Natural killer cell (primary cell): Measurements from ENCODE around the gene CCDC91. TPM values are rescaled to one million over a fixed set of nuclear protein-coding genes. Genes with fewer than 3 reads are reported as not detected.
"Not testable (repeated sequence)": the region's sequence is repeated elsewhere in the genome, so short reads cannot be mapped to it uniquely, and the experiment has no call there.

Experiments
- ATAC-seq, 3 donors: fragments of 150-1000 bp in 2 of 3; fragments of 200-7000 bp in 1 of 3; cut with Tn5 transposase; 1 replicate in 1 of 3; 2 replicates in 2 of 3; pipeline ENCODE4 v1.10.0; 2021; ENCODE audit warnings: mild to moderate bottlenecking in 2 of 3, moderate library complexity in 2 of 3
- DNase-seq, 2 donors: peaks; one replicate each; pipeline versions ENCODE4 v3.0.0 to v3.0.0-alpha.2; 2013 to 2021; ENCODE audit warnings: mixed read lengths in 1 of 2
- H3K27ac ChIP-seq: one replicate; pipeline ENCODE4 v1.5.1; 2013; ENCODE audit warnings: mild to moderate bottlenecking, low read length
- H3K27me3 ChIP-seq: one replicate; pipeline ENCODE4 v1.6.1; 2013; ENCODE audit warnings: low read length; ENCODE audit not compliant: control insufficient read depth, insufficient read depth
- H3K36me3 ChIP-seq: one replicate; pipeline ENCODE4 v1.6.1; 2013; ENCODE audit warnings: low read length; ENCODE audit not compliant: control insufficient read depth, insufficient read depth
- H3K4me1 ChIP-seq: one replicate; pipeline ENCODE4 v1.6.1; 2013; ENCODE audit warnings: low read length; ENCODE audit not compliant: control insufficient read depth, insufficient read depth
- H3K4me3 ChIP-seq: one replicate; pipeline ENCODE4 v1.5.1; 2013; ENCODE audit warnings: low read length
- H3K9me3 ChIP-seq: one replicate; pipeline ENCODE4 v1.6.1; 2013; ENCODE audit warnings: low read length; ENCODE audit not compliant: control insufficient read depth, insufficient read depth
- H3K27ac Mint-ChIP-seq, 2 donors: one replicate each; pipeline ENCODE4 v1.8.0; 2022; ENCODE audit warnings: mild to moderate bottlenecking in 2 of 2, mixed read lengths in 2 of 2, moderate library complexity in 1 of 2
- H3K27me3 Mint-ChIP-seq, 2 donors: one replicate each; pipeline ENCODE4 v1.8.0; 2022; ENCODE audit warnings: low read depth in 2 of 2, mixed read lengths in 2 of 2
- H3K36me3 Mint-ChIP-seq: one replicate; pipeline ENCODE4 v1.8.0; 2022; ENCODE audit warnings: mixed read lengths
- H3K4me1 Mint-ChIP-seq, 2 donors: one replicate each; pipeline ENCODE4 v1.8.0; 2022; ENCODE audit warnings: mixed read lengths in 2 of 2
- H3K4me3 Mint-ChIP-seq: one replicate; pipeline ENCODE4 v1.8.0; 2022; ENCODE audit warnings: mild to moderate bottlenecking, moderate library complexity, mixed read lengths
- H3K9me3 Mint-ChIP-seq, 2 donors: one replicate each; pipeline ENCODE4 v1.8.0; 2022; ENCODE audit warnings: mixed read lengths in 2 of 2
- CTCF ChIP-seq: fragments of 200-600 bp; IDR thresholded peaks from one replicate; pipeline ENCODE4 v1.8.0; 2022; ENCODE audit warnings: antibody characterized with exemption
- WGBS: methylation state at CpG from one replicate; pipeline ENCODE4 v1.1.7; 2013; ENCODE audit warnings: missing lambda C conversion rate; ENCODE audit not compliant: insufficient coverage; 5-methylcytosine and 5-hydroxymethylcytosine counted together
- intact Hi-C: fragments of 100-400 bp; cut with micrococcal nuclease; formaldehyde crosslinking; loops from one replicate; pipeline ENCODE4 v1.14.2; 2022
- total RNA-seq, 4 donors: library from RNA; stranded (reverse); fragments of 120-200 nt in 1 of 4; gene quantifications; one replicate each; pipeline versions ENCODE4 v1.2.3 to v1.2.4, GENCODE V29; 2013 to 2022

CCDC91 gene
- total RNA-seq, 3 donors from 2014 or later (not counting 1 experiment from before 2014, with no cell fraction given): 48.8 to 65.8 (median 60.2) TPM

DNA sequence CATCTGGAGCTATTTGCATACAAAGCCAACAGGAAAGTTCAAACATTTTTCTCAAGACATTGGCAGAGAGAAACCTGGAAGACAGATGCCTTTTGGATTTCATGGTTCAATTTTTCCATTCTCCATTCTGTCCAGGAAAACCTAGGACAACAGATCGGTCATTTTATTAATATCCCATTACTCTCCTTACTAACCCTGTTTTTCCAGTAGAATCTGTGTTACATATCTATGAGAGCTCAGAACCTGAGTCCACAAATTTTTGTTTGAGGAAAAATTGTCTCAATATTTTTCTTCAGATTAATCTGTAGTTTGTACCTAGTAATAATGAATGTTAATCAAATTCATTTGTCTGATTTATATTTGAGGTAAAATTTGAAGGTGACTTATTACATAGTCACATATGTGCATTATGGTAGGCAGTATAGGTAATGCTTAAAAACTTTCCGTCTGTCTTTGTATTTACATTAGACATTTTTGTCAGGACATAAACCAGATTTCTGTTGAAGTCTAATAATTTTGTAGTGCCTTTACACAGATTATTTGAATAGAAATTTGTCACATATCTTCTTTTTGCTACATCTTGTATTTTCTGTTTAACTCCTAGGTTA, 75.3 kb downstream of the CCDC91 start:
- no peaks in the 10 kb centered on the region for H3K27me3 ChIP-seq
- 100% methylated on average over 2 of the region's 2 CpGs for WGBS
- no peaks in the 10 kb centered on the region for H3K27me3 Mint-ChIP-seq
- no peaks in the 10 kb centered on the region for H3K9me3 Mint-ChIP-seq
- H3K27ac ChIP-seq: no peak overlapping the region
- no peaks in the 10 kb centered on the region for H3K4me1 ChIP-seq
- H3K36me3 ChIP-seq: peaks cover 2% of the 10 kb centered on the region
- H3K4me1 Mint-ChIP-seq: no peaks in the 10 kb centered on the region
- H3K9me3 ChIP-seq: no peaks in the 10 kb centered on the region
- peaks cover 5% of the 10 kb centered on the region for H3K36me3 Mint-ChIP-seq
- ATAC-seq: no peak
- H3K27ac Mint-ChIP-seq: peak overlapping the region in 1 of 2 donors; percentile 19
- no peak for TF ChIP-seq CTCF
- H3K4me3 ChIP-seq: no peak overlapping the region
- H3K4me3 Mint-ChIP-seq: no peak overlapping the region
- DNase-seq: no peak
- intact Hi-C loops: no loop called here

DNA sequence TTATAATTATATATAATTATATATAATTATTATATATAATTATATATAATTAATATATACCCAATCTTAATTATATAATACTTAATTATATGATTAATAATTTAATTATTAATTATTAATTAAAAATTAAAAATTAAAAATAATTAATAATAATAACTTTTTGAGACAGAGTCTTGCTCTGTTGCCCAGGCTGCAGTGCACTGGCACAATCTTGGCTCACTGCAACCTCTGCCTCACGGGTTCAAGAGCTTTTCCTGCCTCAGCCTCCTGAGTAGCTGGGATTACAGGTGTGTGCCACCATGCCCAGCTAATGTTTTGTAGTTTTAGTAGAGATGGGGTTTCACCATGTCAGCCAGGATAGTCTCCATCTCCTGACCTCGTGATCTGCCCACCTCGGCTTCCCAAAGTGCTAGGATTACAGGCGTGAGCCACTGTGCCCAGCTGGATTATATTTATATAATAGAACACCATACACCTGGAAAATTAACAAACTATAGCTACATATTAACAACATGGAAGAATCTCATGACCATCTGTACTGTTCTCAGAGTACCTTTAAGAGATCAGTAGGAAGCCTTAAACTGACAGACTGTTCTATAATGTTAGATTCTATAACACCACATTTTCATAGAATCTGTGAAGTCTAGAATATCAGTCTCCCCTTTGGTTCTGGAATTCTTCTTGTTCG, 77.8 kb downstream of the CCDC91 start:
- H3K9me3 ChIP-seq, H3K4me3 ChIP-seq, ATAC-seq, DNase-seq, H3K4me3 Mint-ChIP-seq, H3K36me3 ChIP-seq, H3K4me1 ChIP-seq, H3K27me3 Mint-ChIP-seq, H3K27me3 ChIP-seq, H3K27ac Mint-ChIP-seq, intact Hi-C loops, H3K4me1 Mint-ChIP-seq, H3K27ac ChIP-seq: not testable (repeated sequence)
- Mint-ChIP-seq H3K9me3 (peaks cover 8 to 12% of the 10 kb centered on the region in 2 donors), H3K36me3 (peaks cover 24% of the 10 kb centered on the region)
- WGBS: 92% methylated on average over 4 of the region's 5 CpGs

DNA sequence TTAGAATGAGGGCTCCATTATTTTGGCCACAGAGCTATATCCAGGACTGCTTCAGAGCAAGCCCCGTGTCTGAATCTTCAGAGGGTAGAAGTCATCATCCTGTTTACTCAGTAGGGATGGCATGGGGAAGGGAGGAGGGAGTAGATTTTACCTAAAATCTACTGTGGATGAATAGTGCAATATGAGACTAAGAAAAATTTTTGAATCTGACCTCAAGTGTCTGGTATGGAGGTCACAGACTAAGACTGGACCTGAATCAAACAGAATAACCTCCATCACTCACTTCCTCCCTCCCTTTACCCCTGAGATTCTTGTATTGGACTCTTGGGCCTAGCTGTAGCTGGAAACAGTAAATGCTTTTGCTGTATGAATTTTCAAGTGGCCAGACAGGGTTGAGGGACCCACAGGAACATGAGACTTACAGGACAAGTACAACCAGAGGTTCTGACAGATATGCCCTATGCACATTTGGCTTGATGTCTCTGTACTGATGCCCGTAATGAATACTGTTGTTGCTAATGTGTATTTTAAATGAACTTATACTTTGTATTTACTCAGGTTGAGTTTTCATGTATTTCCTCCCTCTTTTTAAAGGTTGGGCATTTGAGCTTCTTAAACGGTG, 78.5 kb downstream of the CCDC91 start:
- intact Hi-C loops: no loop called here
- Histone ChIP-seq H3K9me3 (no peaks in the 10 kb centered on the region), H3K27ac (no peak overlapping the region), H3K36me3 (peaks cover 4% of the 10 kb centered on the region), H3K27me3 (no peaks in the 10 kb centered on the region), H3K4me1 (no peaks in the 10 kb centered on the region), H3K4me3 (no peak overlapping the region)
- WGBS: 90% methylated on average over 2 of the region's 3 CpGs
- no peaks in the 10 kb centered on the region for H3K27me3 Mint-ChIP-seq
- ATAC-seq: no peak
- H3K9me3 Mint-ChIP-seq: peaks cover 8 to 12% of the 10 kb centered on the region in 2 donors
- no peak for TF ChIP-seq CTCF
- no peak for DNase-seq
- H3K4me1 Mint-ChIP-seq: no peaks in the 10 kb centered on the region
- H3K4me3 Mint-ChIP-seq: no peak overlapping the region
- peaks cover 24% of the 10 kb centered on the region for H3K36me3 Mint-ChIP-seq
- no peak overlapping the region for H3K27ac Mint-ChIP-seq

- no peak for TF ChIP-seq CTCF
- intact Hi-C loops: no loop called here
- H3K27ac Mint-ChIP-seq: no peak overlapping the region
These were observed 79.6 kb downstream of the CCDC91 start for GRCh38 chr12:28269851-28270250.

More at GRCh38 chr12:28269851-28270250, 79.6 kb downstream of the CCDC91 start:
- Mint-ChIP-seq H3K9me3 (peaks cover 8 to 12% of the 10 kb centered on the region in 2 donors), H3K27me3 (no peaks in the 10 kb centered on the region), H3K36me3 (peaks cover 24% of the 10 kb centered on the region), H3K4me1 (peaks cover 0 to 3% of the 10 kb centered on the region in 2 donors), H3K4me3 (no peak overlapping the region)
- DNase-seq: no peak
- WGBS: no CpG with 5 or more reads among the region's 1 CpG
- Histone ChIP-seq H3K27me3 (no peaks in the 10 kb centered on the region), H3K4me1 (no peaks in the 10 kb centered on the region), H3K4me3 (no peak overlapping the region), H3K9me3 (no peaks in the 10 kb centered on the region), H3K27ac (no peak overlapping the region), H3K36me3 (peaks cover 4% of the 10 kb centered on the region)
- no peak for ATAC-seq
